B cell (primary cell): ENCODE results near the gene CFD. TPM values are rescaled to one million over a fixed set of nuclear protein-coding genes. Genes with fewer than 3 reads are reported as not detected.

Experiments used
- ATAC-seq: fragments of 200-7000 bp; cut with Tn5 transposase; one replicate; pipeline ENCODE4 v1.10.0; 2021; ENCODE audit warnings: low read depth, mild to moderate bottlenecking, moderate number of reproducible peaks, moderate library complexity
- CTCF ChIA-PET: fragments of 350-600 bp; sonication (Branson Sonifier 250); formaldehyde crosslinking; loops from one replicate; lab custom pipeline; 2021; ENCODE audit warnings: antibody characterized with exemption, inconsistent platforms; lab: Charles Lee
- POLR2A ChIA-PET: fragments of 350-600 bp; sonication (Branson Sonifier 250); formaldehyde crosslinking; loops from one replicate; lab custom pipeline; 2021; ENCODE audit warnings: antibody characterized with exemption; lab: Charles Lee
- DNase-seq: peaks from one replicate; pipeline ENCODE4 v3.0.0; 2013
- H2AFZ ChIP-seq: 2 replicates; pipeline ENCODE4 v1.6.1; 2012; ENCODE audit warnings: mild to moderate bottlenecking, low read depth, low read length; ENCODE audit not compliant: insufficient read depth, poor library complexity, severe bottlenecking
- H3K27ac ChIP-seq, 2 donors: 1 replicate in 1 of 2; 2 replicates in 1 of 2; pipeline ENCODE4 v1.5.1; 2012 to 2013; ENCODE audit warnings: low read length in 2 of 2, mild to moderate bottlenecking in 2 of 2, moderate library complexity in 1 of 2
- H3K27me3 ChIP-seq, 4 experiments: fragments of 200-600 bp in 1 of 4; sonication (generic) in 1 of 4; replicated peaks in 1 of 4; 1 replicate in 2 of 4; 2 replicates in 2 of 4; pipeline versions ENCODE4 v1.6.1 to v1.7.0; 2013 to 2016; ENCODE audit warnings: low read length in 3 of 4, mild to moderate bottlenecking in 2 of 4, mixed read lengths in 1 of 4, moderate library complexity in 1 of 4; ENCODE audit not compliant: insufficient read depth in 4 of 4, control insufficient read depth in 3 of 4; ENCODE audit errors: control extremely low read depth in 1 of 4
- H3K36me3 ChIP-seq, 2 experiments: replicated peaks in 1 of 2; 1 replicate in 1 of 2; 2 replicates in 1 of 2; pipeline versions ENCODE4 v1.6.1 to v1.7.1; 2013; ENCODE audit warnings: low read length in 1 of 2; ENCODE audit not compliant: insufficient read depth in 2 of 2, control insufficient read depth in 1 of 2; ENCODE audit errors: control extremely low read depth in 1 of 2, extremely low read depth in 1 of 2
- H3K4me1 ChIP-seq, 2 donors: fragments of 200-600 bp in 1 of 2; sonication (generic) in 1 of 2; 1 replicate in 1 of 2; 2 replicates in 1 of 2; pipeline versions ENCODE4 v1.5.1 to v1.6.1; 2013 to 2017; ENCODE audit warnings: low read length in 2 of 2; ENCODE audit not compliant: control insufficient read depth in 2 of 2, insufficient read depth in 2 of 2
- H3K4me2 ChIP-seq: replicated peaks from 2 replicates; pipeline ENCODE3; 2012; ENCODE audit warnings: mild to moderate bottlenecking, low read depth, low read length; ENCODE audit not compliant: poor library complexity, severe bottlenecking
- H3K4me3 ChIP-seq, 5 experiments: fragments of 200-600 bp in 1 of 5; sonication (generic) in 1 of 5; 1 replicate in 3 of 5; 2 replicates in 2 of 5; pipeline versions ENCODE4 v1.5.1 to v1.7.0; 2011 to 2016; ENCODE audit warnings: low read length in 4 of 5, mild to moderate bottlenecking in 4 of 5, low read depth in 2 of 5, control low read depth in 1 of 5, moderate library complexity in 1 of 5; ENCODE audit not compliant: insufficient read depth in 1 of 5; ENCODE audit errors: control extremely low read depth in 1 of 5, extremely low read depth in 1 of 5
- H3K79me2 ChIP-seq: fragments of 200-600 bp; sonication (generic); one replicate; pipeline ENCODE4 v1.6.0; 2016; ENCODE audit warnings: low read length; ENCODE audit not compliant: control insufficient read depth, insufficient read depth
- H3K9ac ChIP-seq: fragments of 200-600 bp; sonication (generic); 2 replicates; pipeline ENCODE4 v1.6.1; 2017; ENCODE audit warnings: mild to moderate bottlenecking, low read length, moderate library complexity
- H3K9me3 ChIP-seq, 3 donors: one replicate each; pipeline versions ENCODE4 v1.6.1 to v1.7.1; 2013; ENCODE audit warnings: low read length in 2 of 3; ENCODE audit not compliant: control insufficient read depth in 2 of 3, insufficient read depth in 1 of 3; ENCODE audit errors: control extremely low read depth in 1 of 3
- H4K20me1 ChIP-seq: 2 replicates; pipeline ENCODE4 v1.6.0; 2012; ENCODE audit warnings: mild to moderate bottlenecking, low read length; ENCODE audit not compliant: insufficient read depth, control insufficient read depth, poor library complexity, severe bottlenecking
- H3K27ac Mint-ChIP-seq: one replicate; pipeline ENCODE4 v1.8.0; 2021; ENCODE audit warnings: mixed read lengths
- H3K27me3 Mint-ChIP-seq: one replicate; pipeline ENCODE4 v1.8.0; 2021; ENCODE audit warnings: mixed read lengths
- H3K4me1 Mint-ChIP-seq: one replicate; pipeline ENCODE4 v1.8.0; 2021; ENCODE audit warnings: mixed read lengths
- H3K4me3 Mint-ChIP-seq: one replicate; pipeline ENCODE4 v1.8.0; 2021; ENCODE audit warnings: mixed read lengths
- H3K9me3 Mint-ChIP-seq: one replicate; pipeline ENCODE4 v1.8.0; 2022; ENCODE audit warnings: mixed read lengths; ENCODE audit not compliant: insufficient read depth
- EZH2 ChIP-seq: IDR thresholded peaks from 2 replicates; pipeline ENCODE4 v1.6.1; 2012; ENCODE audit warnings: borderline replicate concordance, low read depth, mild to moderate bottlenecking, moderate library complexity, low read length; ENCODE audit not compliant: insufficient read depth, poor library complexity, severe bottlenecking
- WGBS: methylation state at CpG from one replicate; pipeline ENCODE4 v1.1.5; 2013; ENCODE audit warnings: missing lambda C conversion rate; ENCODE audit not compliant: insufficient coverage; 5-methylcytosine and 5-hydroxymethylcytosine counted together
- intact Hi-C: fragments of 100-400 bp; cut with micrococcal nuclease; formaldehyde crosslinking; loops from one replicate; pipeline ENCODE4 v1.10.0; 2022
- polyA plus RNA-seq: library from polyadenylated mRNA; depleted of rRNA; stranded (reverse); fragments of >200 nt; gene quantifications from 2 replicates; pipeline ENCODE4 v1.2.3, GENCODE V29; 2012
- total RNA-seq, 2 donors: library from RNA; stranded (reverse); fragments of 120-200 nt in 1 of 2; gene quantifications; 1 replicate in 1 of 2; 2 replicates in 1 of 2; pipeline versions ENCODE4 v1.2.3 to v1.2.4, GENCODE V29; 2013 to 2022
- TF ChIP-seq, protein P1 (sequence below): fragments of 200-600 bp; IDR thresholded peaks from one replicate; pipeline ENCODE4 v1.8.0; 2022; ENCODE audit warnings: antibody characterized with exemption, mild to moderate bottlenecking

Gene CFD
- total and polyA plus RNA-seq, 2 donors (not counting 1 experiment from before 2014, with no cell fraction given), result 0.79 to 6.6 TPM

DNA sequence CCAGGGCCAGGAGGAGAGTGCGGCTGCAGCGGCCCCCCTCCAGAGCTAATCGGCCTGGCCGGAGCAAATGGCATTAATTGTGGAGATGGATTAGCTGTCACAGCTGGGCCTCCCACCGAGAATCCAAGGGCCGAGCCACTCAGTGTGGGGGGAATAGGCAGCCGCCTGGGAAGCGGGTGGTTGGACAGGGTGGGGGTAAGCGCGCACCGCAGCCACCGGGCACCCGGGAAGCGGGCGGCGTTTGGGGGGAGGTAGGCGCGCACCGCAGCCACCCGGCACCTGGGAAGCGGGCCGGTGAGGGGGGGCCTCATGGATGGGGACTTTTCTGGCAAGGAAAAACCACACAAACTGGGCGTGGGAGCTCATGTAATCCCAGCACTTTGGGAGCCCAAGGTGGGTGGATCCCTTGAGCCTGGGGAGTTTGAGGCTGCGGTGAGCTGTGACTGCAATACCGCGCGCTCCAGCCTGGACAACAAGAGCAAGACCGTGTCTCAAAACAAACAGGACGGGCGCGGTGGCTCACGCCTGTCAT lies 43.9 kb downstream of the CFD start:
- H3K27me3 ChIP-seq, result no peaks in the 10 kb centered on the region
- H3K9me3 Mint-ChIP-seq, result no peaks in the 10 kb centered on the region
- H2AFZ ChIP-seq, result no peak overlapping the region
- H3K36me3 ChIP-seq, result peaks cover 0 to 48% of the 10 kb centered on the region in 2 experiments
- no peak for TF ChIP-seq EZH2
- TF ChIP-seq, protein P1, sequence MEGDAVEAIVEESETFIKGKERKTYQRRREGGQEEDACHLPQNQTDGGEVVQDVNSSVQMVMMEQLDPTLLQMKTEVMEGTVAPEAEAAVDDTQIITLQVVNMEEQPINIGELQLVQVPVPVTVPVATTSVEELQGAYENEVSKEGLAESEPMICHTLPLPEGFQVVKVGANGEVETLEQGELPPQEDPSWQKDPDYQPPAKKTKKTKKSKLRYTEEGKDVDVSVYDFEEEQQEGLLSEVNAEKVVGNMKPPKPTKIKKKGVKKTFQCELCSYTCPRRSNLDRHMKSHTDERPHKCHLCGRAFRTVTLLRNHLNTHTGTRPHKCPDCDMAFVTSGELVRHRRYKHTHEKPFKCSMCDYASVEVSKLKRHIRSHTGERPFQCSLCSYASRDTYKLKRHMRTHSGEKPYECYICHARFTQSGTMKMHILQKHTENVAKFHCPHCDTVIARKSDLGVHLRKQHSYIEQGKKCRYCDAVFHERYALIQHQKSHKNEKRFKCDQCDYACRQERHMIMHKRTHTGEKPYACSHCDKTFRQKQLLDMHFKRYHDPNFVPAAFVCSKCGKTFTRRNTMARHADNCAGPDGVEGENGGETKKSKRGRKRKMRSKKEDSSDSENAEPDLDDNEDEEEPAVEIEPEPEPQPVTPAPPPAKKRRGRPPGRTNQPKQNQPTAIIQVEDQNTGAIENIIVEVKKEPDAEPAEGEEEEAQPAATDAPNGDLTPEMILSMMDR, result no peak
- H3K79me2 ChIP-seq, result peaks cover 63% of the 10 kb centered on the region
- intact Hi-C loops, result no loop called here
- DNase-seq (no peak), ATAC-seq (no peak)
- H3K4me2 ChIP-seq, result no peak overlapping the region
- WGBS, result 98% methylated on average over 22 of the region's 32 CpGs
- ChIA-PET POLR2A (interaction anchor here (1.5 kb wide), 1 partner anchor 10 kb away, joined by 5 read pairs; the partner anchor contains the start of genes MED16 and RNU6-9), CTCF (interaction anchor here (0.7 to 1.0 kb wide), 3 partner anchors 10 to 79 kb away, joined by 3 to 6 read pairs (median 3); partner anchors contain the start of genes MED16 and RNU6-9)
- no peak overlapping the region for H3K4me3 Mint-ChIP-seq
- H3K4me3 ChIP-seq, result no peak overlapping the region
- H3K4me1 ChIP-seq, result peaks cover 27 to 42% of the 10 kb centered on the region in 2 donors
- no peaks in the 10 kb centered on the region for H3K27me3 Mint-ChIP-seq
- H3K27ac Mint-ChIP-seq, result no peak overlapping the region
- H3K27ac ChIP-seq, result no peak overlapping the region
- H3K9me3 ChIP-seq, result peaks cover 0 to 4% (median 0%) of the 10 kb centered on the region in 3 donors
- H4K20me1 ChIP-seq, result peaks cover 57% of the 10 kb centered on the region
- peaks cover 47% of the 10 kb centered on the region for H3K4me1 Mint-ChIP-seq
- no peak overlapping the region for H3K9ac ChIP-seq

DNA sequence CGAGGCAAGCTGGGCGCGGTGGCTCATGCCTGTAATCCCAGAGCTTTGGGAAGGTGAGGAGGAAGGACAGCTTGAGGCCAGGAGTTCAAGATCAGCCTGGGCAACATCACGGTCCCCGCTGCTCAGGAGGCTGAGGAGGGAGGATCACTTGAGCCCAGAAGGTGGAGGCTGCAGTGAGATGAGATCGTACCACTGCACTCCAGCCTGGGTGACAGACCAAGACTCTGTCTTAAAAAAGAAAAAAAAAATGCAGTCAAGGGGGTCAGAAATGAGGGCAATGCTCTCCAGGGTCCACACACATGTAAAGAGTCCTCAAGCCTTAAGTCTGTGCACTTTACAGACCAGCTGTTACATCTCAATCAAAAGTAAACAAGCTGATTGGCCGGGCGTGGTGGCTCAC lies 45.1 kb downstream of the CFD start:
- H3K27ac Mint-ChIP-seq, result peak overlapping the region; percentile 32
- H3K27ac ChIP-seq, result no peak overlapping the region
- H3K27me3 Mint-ChIP-seq, result no peaks in the 10 kb centered on the region
- DNase-seq (no peak), ATAC-seq (no peak)
- H3K36me3 ChIP-seq, result peaks cover 0 to 38% of the 10 kb centered on the region in 2 experiments
- peaks cover 37 to 46% of the 10 kb centered on the region in 2 donors for H3K4me1 ChIP-seq
- ChIA-PET CTCF (interaction anchor here (1.0 kb wide), 1 partner anchor 11 kb away, joined by 6 read pairs; the partner anchor contains the start of gene RNU6-9), POLR2A (interaction anchor here (0.6 to 5.7 kb wide), 3 partner anchors 11 to 53 kb away, joined by 3 to 56 read pairs (median 13); partner anchors contain the start of genes MED16 and RNU6-9)
- peaks cover 70% of the 10 kb centered on the region for H3K79me2 ChIP-seq
- H3K4me1 Mint-ChIP-seq, result peaks cover 51% of the 10 kb centered on the region
- no peak for TF ChIP-seq EZH2
- TF ChIP-seq, protein P1, result no peak
- no peaks in the 10 kb centered on the region for H3K27me3 ChIP-seq
- H2AFZ ChIP-seq, result no peak overlapping the region
- no peak overlapping the region for H3K4me3 Mint-ChIP-seq
- no peak overlapping the region for H3K9ac ChIP-seq
- H3K4me2 ChIP-seq, result no peak overlapping the region
- intact Hi-C loops, result no loop called here
- peaks cover 0 to 4% (median 0%) of the 10 kb centered on the region in 3 donors for H3K9me3 ChIP-seq
- no peak overlapping the region for H3K4me3 ChIP-seq
- H3K9me3 Mint-ChIP-seq, result no peaks in the 10 kb centered on the region
- 94% methylated on average over 6 of the region's 8 CpGs for WGBS
- H4K20me1 ChIP-seq, result peaks cover 46% of the 10 kb centered on the region
